Skeletal muscle tissue (tissue), 4 donors: ENCODE results near the gene ZAR1. TPM values are rescaled to one million over a fixed set of nuclear protein-coding genes. Genes with fewer than 3 reads are reported as not detected.

Experiments used
- H3K27ac ChIP-seq: one replicate; pipeline ENCODE4 v1.7.0; 2013; ENCODE audit warnings: mild to moderate bottlenecking, low read depth, low read length, inconsistent platforms
- H3K27me3 ChIP-seq, 3 donors: one replicate each; pipeline ENCODE4 v1.7.0; 2013; ENCODE audit warnings: low read length in 3 of 3; ENCODE audit not compliant: control insufficient read depth in 3 of 3, insufficient read depth in 3 of 3
- H3K36me3 ChIP-seq, 3 donors: one replicate each; pipeline ENCODE4 v1.7.0; 2013; ENCODE audit warnings: low read length in 3 of 3; ENCODE audit not compliant: control insufficient read depth in 3 of 3, insufficient read depth in 3 of 3
- H3K4me1 ChIP-seq, 3 donors: one replicate each; pipeline ENCODE4 v1.7.0; 2013; ENCODE audit warnings: low read length in 3 of 3, mild to moderate bottlenecking in 3 of 3; ENCODE audit not compliant: control insufficient read depth in 3 of 3, insufficient read depth in 3 of 3
- H3K4me3 ChIP-seq, 3 donors: one replicate each; pipeline ENCODE4 v1.7.0; 2013; ENCODE audit warnings: low read length in 3 of 3
- H3K9ac ChIP-seq, 3 donors: one replicate each; pipeline ENCODE4 v1.7.0; 2013; ENCODE audit warnings: low read length in 3 of 3, mild to moderate bottlenecking in 3 of 3, moderate library complexity in 2 of 3, low read depth in 1 of 3
- H3K9me3 ChIP-seq, 3 donors: one replicate each; pipeline ENCODE4 v1.7.0; 2013; ENCODE audit warnings: low read length in 3 of 3; ENCODE audit not compliant: control insufficient read depth in 3 of 3
- total RNA-seq: library from RNA; depleted of rRNA; stranded (reverse); fragments of >200 nt; gene quantifications from one replicate; pipeline ENCODE4 v1.2.3, GENCODE V29; 2014
- donor health status: Osteomylitis.

ZAR1 gene
- total RNA-seq, 1 donor from 2014 or later: not detected

- no peak overlapping the region for H3K9ac ChIP-seq
- H3K4me1 ChIP-seq: no peaks in the 10 kb centered on the region
- no peak overlapping the region for H3K27ac ChIP-seq
- no peaks in the 10 kb centered on the region for H3K27me3 ChIP-seq
- peaks cover 5 to 26% (median 22%) of the 10 kb centered on the region in 3 donors for H3K36me3 ChIP-seq
- no peaks in the 10 kb centered on the region for H3K9me3 ChIP-seq
- no peak overlapping the region for H3K4me3 ChIP-seq
These were observed 13.9 kb downstream of the ZAR1 start for GRCh38 chr4:48504026-48504330.

DNA sequence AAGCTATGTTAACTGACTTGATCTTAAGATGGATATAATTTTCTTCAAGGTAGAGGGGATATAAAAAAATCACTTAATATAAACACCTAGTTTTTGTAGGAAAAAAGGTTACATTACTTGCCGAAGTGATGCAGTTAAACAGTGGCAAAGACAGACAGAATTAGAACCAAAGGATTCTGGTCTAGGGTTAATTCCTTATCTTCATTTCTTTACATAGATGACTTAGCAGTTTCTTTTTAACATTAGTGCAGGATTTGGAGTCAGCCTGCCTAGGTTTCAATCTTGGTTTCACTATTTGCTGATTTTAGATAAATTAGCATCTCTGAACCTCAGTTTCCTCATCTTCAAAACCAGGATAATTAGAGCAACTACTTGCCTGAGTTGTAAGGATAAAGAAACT is 14.3 kb downstream of the ZAR1 start:
- Histone ChIP-seq H3K9ac (no peak overlapping the region), H3K36me3 (peaks cover 4 to 24% (median 20%) of the 10 kb centered on the region in 3 donors), H3K27ac (no peak overlapping the region), H3K27me3 (no peaks in the 10 kb centered on the region), H3K4me1 (no peaks in the 10 kb centered on the region), H3K9me3 (no peaks in the 10 kb centered on the region), H3K4me3 (no peak overlapping the region)

DNA sequence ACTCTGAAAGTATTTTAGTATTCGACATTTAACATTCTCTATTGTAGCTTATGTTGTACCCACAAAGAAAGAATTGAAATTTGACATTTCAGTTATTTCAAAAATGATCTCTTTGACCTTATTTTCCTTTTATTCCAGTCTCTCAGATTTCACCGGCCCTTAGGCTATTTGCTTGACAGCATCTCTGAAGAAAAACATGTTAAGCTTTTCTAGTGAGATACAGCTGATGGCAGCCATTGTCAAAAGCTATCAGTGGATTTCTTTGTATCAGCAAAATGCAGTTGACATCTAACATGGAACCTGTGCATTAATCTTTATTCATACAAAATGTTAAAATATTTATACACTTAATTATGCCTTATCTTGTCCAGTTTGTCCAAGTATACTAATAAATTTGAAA is 16.7 kb downstream of the ZAR1 start:
- Histone ChIP-seq H3K9me3 (no peaks in the 10 kb centered on the region), H3K4me3 (no peak overlapping the region), H3K27me3 (no peaks in the 10 kb centered on the region), H3K4me1 (no peaks in the 10 kb centered on the region), H3K36me3 (peaks cover 12 to 41% (median 32%) of the 10 kb centered on the region in 3 donors), H3K9ac (no peak overlapping the region), H3K27ac (no peak overlapping the region)

DNA sequence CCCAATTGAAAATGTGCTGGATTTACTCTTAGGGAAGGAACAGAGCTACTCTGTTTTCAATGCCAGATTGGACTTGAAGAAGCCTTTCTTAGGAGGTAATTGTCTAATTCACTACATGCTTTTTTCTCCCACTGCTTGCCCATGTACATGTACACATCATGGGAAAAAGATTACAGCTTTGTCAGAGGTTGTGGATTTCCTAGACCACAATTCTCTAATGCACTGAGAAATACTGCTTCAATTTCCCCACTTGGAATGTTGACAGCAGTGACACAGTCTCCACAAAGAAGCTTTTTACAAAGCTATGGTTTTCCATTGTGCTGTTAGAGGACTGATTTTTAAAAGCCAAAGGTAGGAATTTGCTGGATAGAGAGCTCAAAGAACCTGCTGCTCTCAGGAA is 19.5 kb downstream of the ZAR1 start:
- no peaks in the 10 kb centered on the region for H3K4me1 ChIP-seq
- H3K36me3 ChIP-seq: peaks cover 17 to 56% (median 45%) of the 10 kb centered on the region in 3 donors
- H3K9ac ChIP-seq: no peak overlapping the region
- no peaks in the 10 kb centered on the region for H3K9me3 ChIP-seq
- H3K27ac ChIP-seq: no peak overlapping the region
- no peaks in the 10 kb centered on the region for H3K27me3 ChIP-seq
- no peak overlapping the region for H3K4me3 ChIP-seq

DNA sequence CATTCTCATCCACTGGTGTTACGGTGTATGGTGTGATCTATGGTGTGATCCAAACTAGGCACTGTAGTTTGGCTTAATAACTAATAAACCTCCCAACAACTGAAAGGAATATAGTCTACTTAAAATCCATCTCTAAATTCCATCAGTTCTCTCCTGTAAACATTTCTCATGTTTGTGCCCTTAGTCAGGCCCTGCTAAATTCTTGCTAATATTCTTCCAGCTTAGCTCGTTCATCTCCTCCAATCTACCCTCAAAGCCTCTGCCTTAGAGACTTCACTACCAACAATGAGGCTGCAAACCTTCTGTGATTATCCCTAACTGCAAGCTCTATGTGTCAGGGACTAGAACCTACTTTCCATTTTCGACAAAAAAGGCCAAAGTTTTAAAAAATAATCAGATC is 28.1 kb downstream of the ZAR1 start:
- H3K9me3 ChIP-seq: no peaks in the 10 kb centered on the region
- peaks cover 21 to 45% (median 44%) of the 10 kb centered on the region in 3 donors for H3K36me3 ChIP-seq
- no peak overlapping the region for H3K27ac ChIP-seq
- H3K4me1 ChIP-seq: no peaks in the 10 kb centered on the region
- H3K9ac ChIP-seq: no peak overlapping the region
- H3K27me3 ChIP-seq: no peaks in the 10 kb centered on the region
- H3K4me3 ChIP-seq: no peak overlapping the region

- no peak overlapping the region for H3K9ac ChIP-seq
- no peak overlapping the region for H3K27ac ChIP-seq
- H3K36me3 ChIP-seq: peaks cover 23 to 62% (median 58%) of the 10 kb centered on the region in 3 donors
- H3K27me3 ChIP-seq: no peaks in the 10 kb centered on the region
- H3K4me1 ChIP-seq: no peaks in the 10 kb centered on the region
- no peaks in the 10 kb centered on the region for H3K9me3 ChIP-seq
- no peak overlapping the region for H3K4me3 ChIP-seq
These were observed 36.4 kb downstream of the ZAR1 start for GRCh38 chr4:48526406-48526805.

DNA sequence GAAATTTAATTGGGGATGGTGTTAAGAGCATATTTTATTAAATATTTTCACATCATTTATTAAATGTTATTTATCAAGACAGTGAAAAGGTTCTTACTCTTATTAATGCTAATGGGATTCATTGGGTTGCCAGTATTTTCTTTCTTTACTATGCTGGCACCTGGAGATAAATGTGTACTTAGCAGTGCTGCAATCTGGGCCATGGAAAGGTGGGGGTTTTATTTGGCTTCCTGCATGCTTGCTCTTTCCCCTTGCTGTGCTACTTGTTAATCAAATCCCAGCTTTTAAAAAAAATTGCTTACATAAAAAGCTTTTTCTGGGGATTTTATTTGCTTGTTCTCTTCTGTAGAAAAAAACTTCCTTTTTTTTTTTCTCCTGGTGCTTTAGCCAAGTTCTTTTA is 48.3 kb downstream of the ZAR1 start:
- Histone ChIP-seq H3K36me3 (peaks cover 7 to 44% (median 41%) of the 10 kb centered on the region in 3 donors), H3K4me1 (no peaks in the 10 kb centered on the region), H3K27ac (no peak overlapping the region)

GRCh38 chr4:48539597-48539996 is 49.5 kb downstream of the ZAR1 start:
- no peaks in the 10 kb centered on the region for H3K4me1 ChIP-seq
- H3K4me3 ChIP-seq: no peak overlapping the region
- H3K27ac ChIP-seq: no peak overlapping the region
- H3K9me3 ChIP-seq: no peaks in the 10 kb centered on the region
- no peak overlapping the region for H3K9ac ChIP-seq
- H3K27me3 ChIP-seq: no peaks in the 10 kb centered on the region
- peaks cover 14 to 48% (median 45%) of the 10 kb centered on the region in 3 donors for H3K36me3 ChIP-seq

More for the DNA sequence above, 48.3 kb downstream of the ZAR1 start:
- Histone ChIP-seq H3K9me3 (no peaks in the 10 kb centered on the region), H3K9ac (no peak overlapping the region), H3K4me3 (no peak overlapping the region), H3K27me3 (no peaks in the 10 kb centered on the region)

DNA sequence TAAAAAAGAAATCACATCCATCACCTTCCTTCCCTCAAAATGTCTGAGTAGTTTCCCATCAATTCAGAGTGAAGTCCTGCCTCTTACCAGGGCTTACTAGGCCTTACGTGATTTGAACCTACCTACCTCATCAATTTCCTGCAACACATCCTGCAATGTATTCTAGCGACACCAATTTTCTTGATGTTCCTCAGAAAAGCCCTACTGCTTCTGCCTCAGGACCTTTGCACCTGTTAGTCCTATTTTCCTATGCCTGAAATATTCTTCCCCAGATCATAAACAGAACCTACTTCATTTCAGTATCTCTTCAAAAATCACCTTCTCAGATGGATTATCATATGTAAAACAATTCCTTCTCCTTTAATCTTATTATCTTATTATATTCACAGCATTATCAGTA is 52.8 kb downstream of the ZAR1 start:
- peaks cover 17 to 55% (median 53%) of the 10 kb centered on the region in 3 donors for H3K36me3 ChIP-seq
- no peaks in the 10 kb centered on the region for H3K4me1 ChIP-seq

GRCh38 chr4:48543796-48544195 is 53.7 kb downstream of the ZAR1 start:
- H3K4me3 ChIP-seq: no peak overlapping the region
- no peaks in the 10 kb centered on the region for H3K4me1 ChIP-seq
- no peak overlapping the region for H3K9ac ChIP-seq
- no peak overlapping the region for H3K27ac ChIP-seq
- H3K36me3 ChIP-seq: peaks cover 17 to 55% (median 53%) of the 10 kb centered on the region in 3 donors
- H3K27me3 ChIP-seq: no peaks in the 10 kb centered on the region
- no peaks in the 10 kb centered on the region for H3K9me3 ChIP-seq

More for the DNA sequence above, 52.8 kb downstream of the ZAR1 start:
- Histone ChIP-seq H3K27ac (no peak overlapping the region), H3K4me3 (no peak overlapping the region), H3K9me3 (no peaks in the 10 kb centered on the region), H3K27me3 (no peaks in the 10 kb centered on the region), H3K9ac (no peak overlapping the region)
